ENCODE results near the gene HTT. TPM values are rescaled to one million over a fixed set of nuclear protein-coding genes. Genes with fewer than 3 reads are reported as not detected.

HTT gene
- total RNA-seq, 1 donor = 44.5 TPM

DNA sequence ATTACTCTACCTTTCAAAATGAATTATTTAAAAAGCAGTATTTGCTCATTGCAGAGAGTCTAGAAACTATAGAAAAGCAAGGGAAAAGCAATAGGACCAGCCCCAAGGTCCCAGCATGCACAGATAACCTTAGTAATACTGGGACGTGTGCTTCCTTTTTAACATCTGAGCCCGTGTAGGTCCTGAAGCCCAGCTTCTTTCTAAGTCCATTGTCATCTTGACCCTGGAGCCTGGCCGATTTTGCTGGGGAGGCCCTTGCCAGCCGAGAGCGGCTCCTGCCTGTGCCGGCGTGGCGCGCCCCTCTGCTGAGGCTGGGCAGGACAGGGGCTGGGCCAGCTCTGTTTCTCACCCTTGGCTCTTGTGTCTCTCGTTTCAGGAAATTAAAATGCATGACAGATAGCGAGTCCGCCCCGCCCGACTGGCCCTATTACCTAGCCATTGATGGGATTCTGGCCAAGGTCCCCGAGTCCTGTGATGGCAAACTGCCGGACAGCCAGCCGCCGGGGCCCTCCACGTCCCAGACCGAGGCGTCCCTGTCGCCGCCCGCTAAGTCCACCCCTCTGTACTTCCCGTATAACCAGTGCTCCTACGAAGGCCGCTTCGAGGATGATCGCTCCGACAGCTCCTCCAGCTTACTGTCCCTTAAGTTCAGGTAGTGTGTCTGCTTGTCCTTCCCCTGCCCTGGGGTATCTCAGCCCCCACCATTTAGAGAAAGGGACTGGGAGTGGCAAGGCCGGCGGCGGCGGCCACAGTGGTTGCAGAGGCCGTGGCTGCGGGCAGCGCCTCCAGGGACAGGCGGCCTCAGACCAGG is 178.6 kb downstream of the HTT start:
- H4K20me1 ChIP-seq (ENCODE audit: insufficient read depth, low read length) = no peaks in the 10 kb centered on the region
- no peaks in the 10 kb centered on the region for H3K79me2 ChIP-seq (ENCODE audit: insufficient read depth, low read length)
- no peaks in the 10 kb centered on the region for H3K27me3 ChIP-seq (ENCODE audit: insufficient read depth, low read length)
- H3K9me3 ChIP-seq (ENCODE audit: low read depth, low read length) = no peaks in the 10 kb centered on the region
- no peak overlapping the region for H3K4me3 ChIP-seq (ENCODE audit: insufficient read depth, low read length)
- H3K4me2 ChIP-seq (ENCODE audit: insufficient read depth, low read length) = no peak overlapping the region
- no peak overlapping the region for H2AFZ ChIP-seq (ENCODE audit: low read length)
- peak; percentile 78 for DNase-seq (ENCODE audit: insufficient read length, low spot score, missing footprints)
- no peak overlapping the region for H3K27ac ChIP-seq (ENCODE audit: low read depth, low read length)
- no peaks in the 10 kb centered on the region for H3K36me3 ChIP-seq (ENCODE audit: insufficient read depth, low read length)
- TF ChIP-seq, protein P1, sequence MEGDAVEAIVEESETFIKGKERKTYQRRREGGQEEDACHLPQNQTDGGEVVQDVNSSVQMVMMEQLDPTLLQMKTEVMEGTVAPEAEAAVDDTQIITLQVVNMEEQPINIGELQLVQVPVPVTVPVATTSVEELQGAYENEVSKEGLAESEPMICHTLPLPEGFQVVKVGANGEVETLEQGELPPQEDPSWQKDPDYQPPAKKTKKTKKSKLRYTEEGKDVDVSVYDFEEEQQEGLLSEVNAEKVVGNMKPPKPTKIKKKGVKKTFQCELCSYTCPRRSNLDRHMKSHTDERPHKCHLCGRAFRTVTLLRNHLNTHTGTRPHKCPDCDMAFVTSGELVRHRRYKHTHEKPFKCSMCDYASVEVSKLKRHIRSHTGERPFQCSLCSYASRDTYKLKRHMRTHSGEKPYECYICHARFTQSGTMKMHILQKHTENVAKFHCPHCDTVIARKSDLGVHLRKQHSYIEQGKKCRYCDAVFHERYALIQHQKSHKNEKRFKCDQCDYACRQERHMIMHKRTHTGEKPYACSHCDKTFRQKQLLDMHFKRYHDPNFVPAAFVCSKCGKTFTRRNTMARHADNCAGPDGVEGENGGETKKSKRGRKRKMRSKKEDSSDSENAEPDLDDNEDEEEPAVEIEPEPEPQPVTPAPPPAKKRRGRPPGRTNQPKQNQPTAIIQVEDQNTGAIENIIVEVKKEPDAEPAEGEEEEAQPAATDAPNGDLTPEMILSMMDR (IDR thresholded peaks at IDR 0.05; ENCODE audit: extremely low read depth, low read depth, low read length) = no peak
- H3K4me1 ChIP-seq (ENCODE audit: insufficient read depth, low read length) = no peaks in the 10 kb centered on the region

DNA sequence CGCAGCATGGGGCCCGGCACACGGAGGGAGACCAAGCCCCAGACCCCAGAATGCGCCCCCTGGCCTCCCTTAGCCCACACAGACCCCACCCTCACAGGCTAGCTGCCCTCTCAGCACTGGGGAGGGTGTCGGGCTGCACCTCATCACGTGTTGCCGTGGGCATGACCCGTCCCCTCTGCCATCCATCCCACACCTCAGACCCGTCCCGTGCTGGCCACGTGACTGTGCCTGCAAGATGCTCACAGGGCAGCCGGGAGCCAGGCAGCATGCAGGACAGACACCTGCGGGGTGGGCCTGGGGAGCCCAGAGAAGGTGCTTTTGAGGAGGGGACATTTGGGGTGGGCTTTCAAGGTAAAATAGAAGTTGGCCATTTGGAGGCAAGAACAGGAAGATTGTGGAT is 179.3 kb downstream of the HTT start:
- Histone ChIP-seq H3K4me2 (ENCODE audit: insufficient read depth, low read length) (no peak overlapping the region), H3K79me2 (ENCODE audit: insufficient read depth, low read length) (no peaks in the 10 kb centered on the region), H3K9me3 (ENCODE audit: low read depth, low read length) (no peaks in the 10 kb centered on the region), H3K27me3 (ENCODE audit: insufficient read depth, low read length) (no peaks in the 10 kb centered on the region), H3K36me3 (ENCODE audit: insufficient read depth, low read length) (no peaks in the 10 kb centered on the region), H3K4me1 (ENCODE audit: insufficient read depth, low read length) (no peaks in the 10 kb centered on the region), H4K20me1 (ENCODE audit: insufficient read depth, low read length) (no peaks in the 10 kb centered on the region), H2AFZ (ENCODE audit: low read length) (no peak overlapping the region), H3K27ac (ENCODE audit: low read depth, low read length) (no peak overlapping the region), H3K4me3 (ENCODE audit: insufficient read depth, low read length) (no peak overlapping the region)
- DNase-seq (ENCODE audit: insufficient read length, low spot score, missing footprints) = peak; percentile 78
- TF ChIP-seq, protein P1 (IDR thresholded peaks at IDR 0.05; ENCODE audit: extremely low read depth, low read depth, low read length) = no peak

DNA sequence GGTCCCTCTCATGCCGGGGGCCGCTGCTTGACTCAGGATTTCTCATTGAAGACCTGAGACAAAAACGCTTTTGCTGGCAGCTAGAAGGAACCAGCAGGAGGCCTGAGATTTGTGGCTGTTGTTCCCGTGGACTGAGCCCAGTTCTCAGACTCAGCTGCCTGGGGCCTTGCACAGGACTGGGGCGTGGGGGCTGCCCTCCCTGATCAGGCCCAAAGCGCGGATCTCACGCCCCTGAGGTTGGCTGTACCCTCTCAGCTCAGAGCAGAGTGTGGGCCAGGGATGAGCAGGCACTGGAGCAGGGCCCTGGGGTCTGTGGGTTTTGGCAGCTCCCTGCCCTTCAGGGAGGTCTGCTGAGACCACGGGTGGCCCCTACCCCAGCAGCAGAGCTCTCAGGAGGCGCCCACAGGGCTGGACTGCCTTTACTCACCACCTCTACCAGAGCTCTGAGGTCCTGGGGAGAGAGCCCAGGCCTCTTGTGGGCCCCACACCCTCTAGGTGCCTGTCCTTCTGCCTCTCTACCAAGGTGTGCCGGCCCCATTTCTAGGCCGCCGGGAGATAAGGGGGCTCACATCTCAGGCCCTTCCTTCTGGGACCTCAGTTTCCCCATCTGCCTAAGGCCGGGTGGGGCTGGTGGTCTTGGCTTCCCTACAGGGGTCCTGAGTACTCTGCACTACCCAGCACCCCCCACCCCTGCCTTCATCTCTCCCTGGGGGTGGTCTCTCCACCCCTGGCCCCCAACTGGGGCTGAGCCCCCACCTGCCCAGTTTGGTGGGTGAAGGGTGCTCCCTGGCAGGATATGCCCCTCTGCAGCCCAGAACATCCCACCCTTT is 180.0 kb downstream of the HTT start:
- Histone ChIP-seq H3K79me2 (ENCODE audit: insufficient read depth, low read length) (no peaks in the 10 kb centered on the region), H2AFZ (ENCODE audit: low read length) (no peak overlapping the region), H3K4me2 (ENCODE audit: insufficient read depth, low read length) (no peak overlapping the region), H3K27me3 (ENCODE audit: insufficient read depth, low read length) (no peaks in the 10 kb centered on the region), H4K20me1 (ENCODE audit: insufficient read depth, low read length) (no peaks in the 10 kb centered on the region), H3K4me3 (ENCODE audit: insufficient read depth, low read length) (no peak overlapping the region), H3K9me3 (ENCODE audit: low read depth, low read length) (no peaks in the 10 kb centered on the region), H3K27ac (ENCODE audit: low read depth, low read length) (no peak overlapping the region), H3K36me3 (ENCODE audit: insufficient read depth, low read length) (no peaks in the 10 kb centered on the region), H3K4me1 (ENCODE audit: insufficient read depth, low read length) (no peaks in the 10 kb centered on the region)
- DNase-seq (ENCODE audit: insufficient read length, low spot score, missing footprints) = peak; percentile 88
- TF ChIP-seq, protein P1 (IDR thresholded peaks at IDR 0.05; ENCODE audit: extremely low read depth, low read depth, low read length) = no peak
